Suprapubic skin (tissue), 4 donors: Measurements from ENCODE around the gene TMEM8B.
A peak's percentile ranks its signal among the peaks of the same experiment; 100 is the strongest.

Experiments
- POLR2A ChIP-seq, 2 donors: fragments of 450-650 bp; IDR thresholded peaks; one replicate each; pipeline ENCODE4 v1.6.1; 2017; ENCODE audit warnings: antibody characterized with exemption in 2 of 2, mild to moderate bottlenecking in 2 of 2, moderate library complexity in 2 of 2
- POLR2AphosphoS5 ChIP-seq, 3 donors: sonication (generic); formaldehyde crosslinking; IDR thresholded peaks; one replicate each; pipeline ENCODE4 v1.6.1; 2017; ENCODE audit warnings: antibody characterized with exemption in 3 of 3
- TF ChIP-seq, protein P1 (sequence below), 2 donors: fragments of 200-600 bp in 1 of 2; fragments of 450-650 bp in 1 of 2; sonication (generic) in 1 of 2; IDR thresholded peaks; one replicate each; pipeline ENCODE4 v1.5.1; 2016 to 2019; ENCODE audit warnings: antibody characterized with exemption in 2 of 2, mild to moderate bottlenecking in 1 of 2, moderate library complexity in 1 of 2

DNA sequence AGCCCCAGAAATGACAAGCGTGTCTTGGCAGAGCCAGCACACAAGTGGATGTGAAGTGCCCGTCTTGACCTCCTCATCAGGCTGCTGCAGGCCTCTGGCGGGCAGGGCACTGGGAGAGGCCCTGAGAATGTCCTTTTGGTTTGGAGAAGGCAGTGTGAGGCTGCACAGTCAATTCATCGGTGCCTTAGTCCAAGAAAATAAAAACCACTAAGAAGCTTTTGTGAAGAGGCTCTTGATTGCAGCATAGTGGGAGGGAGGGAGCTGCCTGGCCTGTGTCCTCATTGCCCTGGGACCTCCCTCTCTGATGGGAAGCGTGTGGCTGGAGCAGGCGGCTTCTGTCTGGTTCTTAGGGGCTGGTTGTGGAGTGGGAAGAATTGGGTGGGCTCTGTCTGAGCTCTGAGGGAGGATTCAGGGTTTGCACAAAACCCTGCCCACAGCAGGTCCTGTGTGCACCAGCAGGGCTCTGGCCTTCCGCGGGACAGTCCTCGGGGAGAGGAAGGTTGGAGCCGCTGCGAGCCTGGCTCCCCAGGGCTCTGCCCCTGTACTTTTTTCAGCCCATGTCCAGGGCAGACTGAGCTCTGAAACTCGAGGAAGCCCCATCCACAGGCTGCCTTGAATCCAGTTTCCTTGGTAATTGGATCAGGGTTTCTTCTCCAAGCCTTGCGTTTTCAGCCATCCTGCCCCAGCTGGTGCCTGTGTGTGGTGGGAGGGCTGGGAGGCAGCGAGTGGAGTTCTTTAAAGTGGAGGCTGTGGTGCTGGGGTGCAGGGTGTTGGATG is 78.1 kb downstream of the TMEM8B start:
- TF ChIP-seq, protein P1, sequence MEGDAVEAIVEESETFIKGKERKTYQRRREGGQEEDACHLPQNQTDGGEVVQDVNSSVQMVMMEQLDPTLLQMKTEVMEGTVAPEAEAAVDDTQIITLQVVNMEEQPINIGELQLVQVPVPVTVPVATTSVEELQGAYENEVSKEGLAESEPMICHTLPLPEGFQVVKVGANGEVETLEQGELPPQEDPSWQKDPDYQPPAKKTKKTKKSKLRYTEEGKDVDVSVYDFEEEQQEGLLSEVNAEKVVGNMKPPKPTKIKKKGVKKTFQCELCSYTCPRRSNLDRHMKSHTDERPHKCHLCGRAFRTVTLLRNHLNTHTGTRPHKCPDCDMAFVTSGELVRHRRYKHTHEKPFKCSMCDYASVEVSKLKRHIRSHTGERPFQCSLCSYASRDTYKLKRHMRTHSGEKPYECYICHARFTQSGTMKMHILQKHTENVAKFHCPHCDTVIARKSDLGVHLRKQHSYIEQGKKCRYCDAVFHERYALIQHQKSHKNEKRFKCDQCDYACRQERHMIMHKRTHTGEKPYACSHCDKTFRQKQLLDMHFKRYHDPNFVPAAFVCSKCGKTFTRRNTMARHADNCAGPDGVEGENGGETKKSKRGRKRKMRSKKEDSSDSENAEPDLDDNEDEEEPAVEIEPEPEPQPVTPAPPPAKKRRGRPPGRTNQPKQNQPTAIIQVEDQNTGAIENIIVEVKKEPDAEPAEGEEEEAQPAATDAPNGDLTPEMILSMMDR (IDR thresholded peaks at IDR 0.05): no peak
- TF ChIP-seq POLR2AphosphoS5 (IDR thresholded peaks at IDR 0.05) (peak in 1 of 3 donors; percentile 29), POLR2A (IDR thresholded peaks at IDR 0.05) (peak in 1 of 2 donors; percentile 38)
